ENCODE data around the gene GLRX5.

GLRX5 gene

GRCh38 chr14:95536036-95536593 is 1.3 kb downstream of the GLRX5 start:
- DNase-seq: no peak

GRCh38 chr14:95536671-95537070 is 1.8 kb downstream of the GLRX5 start:
- DNase-seq: no peak

GRCh38 chr14:95537298-95538089 is 2.6 kb downstream of the GLRX5 start:
- DNase-seq: no peak

- DNase-seq: no peak
Observed at GRCh38 chr14:95538801-95539509, 4.1 kb downstream of the GLRX5 start.

GRCh38 chr14:95540236-95540855 is 5.5 kb downstream of the GLRX5 start:
- DNase-seq: no peak

GRCh38 chr14:95541346-95541745 is 6.5 kb downstream of the GLRX5 start:
- no peak for DNase-seq

- no peak for DNase-seq
Observed at GRCh38 chr14:95541932-95542930, 7.4 kb downstream of the GLRX5 start.

- no peak for DNase-seq
Observed at GRCh38 chr14:95543021-95543420, 8.2 kb downstream of the GLRX5 start.

GRCh38 chr14:95544588-95544987 is 9.7 kb downstream of the GLRX5 start:
- DNase-seq: no peak

- DNase-seq: no peak
Observed at GRCh38 chr14:95545515-95546168, 10.8 kb downstream of the GLRX5 start.

- DNase-seq: no peak
Observed at GRCh38 chr14:95547272-95547625, 12.4 kb downstream of the GLRX5 start.

GRCh38 chr14:95547626-95548327 is 12.9 kb downstream of the GLRX5 start:
- DNase-seq: no peak

- DNase-seq: no peak
Observed at GRCh38 chr14:95548328-95548929, 13.6 kb downstream of the GLRX5 start.

GRCh38 chr14:95549656-95550585 is 15.1 kb downstream of the GLRX5 start:
- no peak for DNase-seq

GRCh38 chr14:95551435-95551834 is 16.6 kb downstream of the GLRX5 start:
- DNase-seq: no peak

- DNase-seq: no peak
Observed at GRCh38 chr14:95553141-95553540, 18.3 kb downstream of the GLRX5 start.

GRCh38 chr14:95555053-95555452 is 20.2 kb downstream of the GLRX5 start:
- DNase-seq: no peak

- no peak for DNase-seq
Observed at GRCh38 chr14:95557291-95557690, 22.4 kb downstream of the GLRX5 start.

GRCh38 chr14:95557832-95558231 is 23.0 kb downstream of the GLRX5 start:
- DNase-seq: no peak

- no peak for DNase-seq
Observed at GRCh38 chr14:95559203-95559602, 24.4 kb downstream of the GLRX5 start.
